ENCODE measurements around the gene GUCA2A. TPM values are rescaled to one million over a fixed set of nuclear protein-coding genes. Genes with fewer than 3 reads are reported as not detected.

Gene GUCA2A
- total RNA-seq, 1 donor from 2014 or later: not detected

- DNase-seq (ENCODE audit: low read depth): peak; percentile 87
These were observed 13.0 kb upstream of the GUCA2A start for GRCh38 chr1:42177541-42177981.

DNA sequence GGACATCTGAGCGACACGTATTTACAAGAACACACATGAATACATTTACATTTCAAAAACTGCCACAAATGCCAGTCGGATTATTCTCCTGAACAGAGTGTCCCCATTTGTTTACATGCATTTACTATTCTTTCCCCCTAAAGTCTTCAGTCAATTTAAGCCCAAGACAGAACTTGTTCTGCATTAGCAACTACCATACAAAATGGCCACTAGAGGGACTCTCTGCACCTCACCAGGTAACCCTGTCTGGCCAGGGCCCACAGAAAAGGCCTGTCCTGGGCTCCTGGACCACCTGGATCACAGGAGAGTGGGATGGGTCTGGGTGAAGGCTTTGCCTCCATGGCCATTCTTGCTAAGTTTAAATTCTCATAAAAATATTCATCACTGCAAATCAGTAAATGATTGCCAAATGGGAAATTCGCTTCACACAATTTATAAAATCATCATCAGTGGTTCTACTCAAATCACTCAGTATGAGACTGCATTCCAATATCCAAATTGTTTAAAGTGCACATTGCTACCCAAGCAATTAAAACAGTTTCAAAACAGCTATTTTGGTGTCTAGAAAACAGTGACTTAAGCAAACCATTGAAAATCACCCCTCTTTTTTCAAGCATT is 12.5 kb upstream of the GUCA2A start:
- peak; percentile 70 for DNase-seq (ENCODE audit: low read depth)

GRCh38 chr1:42175314-42176054 is 10.9 kb upstream of the GUCA2A start:
- DNase-seq (ENCODE audit: low read depth): no peak

GRCh38 chr1:42173961-42174735 is 9.6 kb upstream of the GUCA2A start:
- no peak for DNase-seq (ENCODE audit: low read depth)

GRCh38 chr1:42173155-42173933 is 8.8 kb upstream of the GUCA2A start:
- DNase-seq (ENCODE audit: low read depth): no peak

DNA sequence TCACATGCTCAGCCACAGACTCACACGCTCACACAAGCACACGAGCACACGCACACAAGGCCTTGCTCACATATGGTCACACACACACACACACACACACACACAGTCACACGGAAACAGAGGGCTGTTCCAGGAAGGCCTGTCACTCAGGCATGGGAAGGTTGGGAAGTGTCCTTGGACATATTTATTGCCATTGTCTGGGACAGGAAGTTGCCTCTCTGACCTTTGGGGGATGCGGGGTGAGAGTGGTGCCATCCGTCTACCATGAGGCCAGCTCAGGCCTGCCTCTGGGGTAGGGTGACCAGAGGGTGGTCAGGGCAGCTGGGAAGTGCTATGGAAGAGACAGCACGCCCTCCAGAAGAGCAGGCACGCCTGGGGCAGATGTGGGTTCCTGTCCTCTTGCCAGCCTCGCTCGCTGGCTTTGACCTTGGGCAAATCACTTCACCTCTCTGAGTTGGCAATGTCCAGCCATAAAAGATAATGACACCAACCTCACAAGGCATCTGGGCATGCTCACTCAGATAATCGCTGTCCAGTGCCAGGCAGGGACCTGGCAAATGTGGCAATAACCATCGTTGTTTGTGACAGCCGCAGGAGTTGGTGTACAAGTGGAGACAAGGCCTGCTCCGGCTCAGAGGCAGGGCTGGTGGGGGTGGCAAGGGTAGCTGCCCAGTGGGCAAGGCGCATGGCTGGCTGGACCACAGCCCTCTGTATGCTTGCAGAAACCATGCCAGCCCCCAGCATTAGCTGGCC is 8.0 kb upstream of the GUCA2A start:
- DNase-seq (ENCODE audit: low read depth): no peak

DNA sequence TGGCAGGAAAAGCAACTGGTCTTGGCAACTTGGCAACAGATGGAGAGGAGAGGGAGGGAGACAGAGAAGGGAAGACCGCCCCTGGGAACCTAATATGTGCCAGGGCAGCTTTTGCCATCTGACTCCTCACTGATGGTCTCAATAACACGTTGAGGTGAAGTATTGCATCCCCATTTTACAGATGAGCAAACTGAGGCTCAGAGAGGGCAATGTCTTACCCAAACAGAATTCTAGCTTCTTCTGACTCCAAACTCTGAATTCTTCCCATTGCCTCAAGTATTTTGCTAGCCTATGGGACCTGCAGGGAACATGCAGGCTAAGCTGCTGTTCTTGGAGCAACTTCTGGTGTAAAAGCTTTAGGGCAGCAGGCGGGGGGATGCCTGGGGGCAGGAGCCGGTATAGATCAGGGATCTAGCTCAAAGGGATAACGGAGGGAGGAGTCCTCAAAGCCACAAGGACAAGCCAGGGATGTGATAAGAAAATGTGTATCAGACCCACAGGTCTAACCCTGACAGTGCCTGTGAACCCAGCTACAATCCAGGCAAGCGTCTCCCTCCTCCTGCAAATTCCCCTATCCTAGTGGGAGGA is 7.2 kb upstream of the GUCA2A start:
- DNase-seq (ENCODE audit: low read depth): no peak

DNA sequence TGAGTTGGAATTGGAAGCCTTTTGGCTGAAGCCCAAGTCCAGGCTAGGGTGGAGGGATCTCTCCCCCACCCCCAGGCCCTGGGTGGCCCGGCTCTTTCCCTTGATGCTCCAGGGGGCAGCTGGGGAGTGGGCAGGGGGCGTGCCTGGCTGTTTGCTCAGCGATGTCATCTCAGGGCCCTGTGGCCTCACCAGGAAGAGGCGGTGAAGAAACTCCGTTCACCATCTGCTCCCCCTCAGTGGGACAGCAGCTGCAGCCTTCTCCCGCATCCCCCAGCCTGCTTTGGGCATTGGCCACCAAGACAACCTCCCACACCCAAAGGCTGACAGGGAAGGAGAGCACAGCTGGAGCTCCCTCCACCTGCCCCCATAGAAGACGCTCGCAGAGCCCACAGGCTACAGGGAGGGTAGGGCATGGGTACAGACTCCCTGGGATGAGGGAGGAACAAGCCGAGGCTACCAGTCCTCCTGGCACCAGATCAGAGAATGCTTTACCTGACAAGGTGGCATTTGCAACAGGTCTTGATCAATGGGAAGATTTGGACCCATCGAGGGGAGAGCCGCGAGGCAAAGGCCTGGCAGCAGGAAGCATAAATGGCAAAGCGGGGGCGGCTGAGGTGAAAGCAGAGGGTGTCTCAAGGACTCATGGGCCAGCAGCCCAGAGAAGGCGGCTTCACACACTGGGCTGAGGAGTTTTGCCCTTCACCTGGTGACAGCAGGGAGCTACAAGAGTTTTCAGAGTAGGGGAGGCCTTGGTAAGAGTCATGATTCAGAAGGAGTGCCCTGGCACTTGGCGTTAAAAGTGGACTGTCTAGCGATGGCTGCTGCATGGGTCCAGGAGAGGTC is 6.5 kb upstream of the GUCA2A start:
- DNase-seq (ENCODE audit: low read depth): no peak

DNA sequence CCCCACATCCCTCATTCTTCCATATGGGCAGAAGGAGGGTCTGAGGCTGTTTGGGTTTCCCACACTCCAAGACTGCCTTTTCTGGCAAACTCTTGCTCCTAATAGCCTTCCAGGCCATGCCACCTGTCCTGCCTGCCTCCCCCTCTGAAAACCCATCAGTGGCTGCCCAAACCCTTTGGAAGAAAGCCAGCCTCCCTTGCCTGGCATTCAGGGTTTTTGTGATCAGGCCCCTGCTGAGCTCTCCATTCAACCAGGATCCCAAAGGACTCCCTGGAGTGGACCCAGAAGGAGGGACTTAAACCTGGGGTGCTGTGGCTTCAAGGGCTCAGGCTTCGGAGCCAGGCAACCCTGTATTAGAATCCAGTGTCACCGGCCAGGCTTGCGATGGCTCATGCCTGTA is 4.2 kb upstream of the GUCA2A start:
- no peak for DNase-seq (ENCODE audit: low read depth)

GRCh38 chr1:42168391-42168670 is 3.8 kb upstream of the GUCA2A start:
- no peak for DNase-seq (ENCODE audit: low read depth)

GRCh38 chr1:42167611-42168390 is 3.3 kb upstream of the GUCA2A start:
- DNase-seq (ENCODE audit: low read depth): no peak

GRCh38 chr1:42165511-42166210 is 1.1 kb upstream of the GUCA2A start:
- peak; percentile 78 for DNase-seq (ENCODE audit: low read depth)

GRCh38 chr1:42163536-42164503 is 725 bp downstream of the GUCA2A start:
- DNase-seq (ENCODE audit: low read depth): no peak

DNA sequence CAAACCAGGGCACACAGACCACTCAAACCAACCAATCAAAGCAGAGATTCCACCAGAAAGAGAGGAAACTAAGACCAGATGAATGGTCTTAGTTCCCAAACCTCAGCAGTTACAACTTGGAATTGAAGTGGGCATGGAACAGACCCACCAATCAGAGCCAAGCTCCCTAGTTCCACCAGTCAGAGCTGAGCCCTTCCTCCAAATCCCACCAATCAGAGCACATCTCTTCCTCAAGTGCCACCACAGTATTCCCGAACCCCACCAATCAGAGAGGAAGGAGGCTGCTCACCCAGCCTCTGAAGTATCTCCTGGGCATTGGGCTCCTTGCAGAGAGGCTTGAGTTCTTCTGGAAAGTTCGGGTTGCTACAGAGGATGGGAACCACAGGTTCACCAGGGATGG is 1.4 kb downstream of the GUCA2A start:
- DNase-seq (ENCODE audit: low read depth): no peak

DNA sequence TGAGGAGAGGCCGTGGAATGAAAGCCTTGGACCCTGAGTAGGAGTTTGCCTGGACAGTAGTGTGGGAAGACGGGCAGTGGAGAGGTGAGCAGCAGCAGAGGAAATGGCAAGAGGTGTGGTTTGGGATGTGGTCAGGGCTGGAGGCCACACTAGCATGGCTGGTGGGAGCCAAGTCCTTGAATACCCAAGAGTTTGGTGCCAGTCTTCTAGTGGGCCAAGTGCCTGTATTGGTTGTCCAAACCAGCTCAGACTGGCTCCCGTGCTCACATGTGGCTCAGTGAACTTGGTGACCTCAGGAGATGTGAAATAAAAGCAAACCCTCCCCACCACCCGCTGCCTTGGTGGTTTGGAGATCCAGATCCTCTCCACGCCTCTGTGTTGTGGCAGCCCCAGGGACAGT is 2.4 kb downstream of the GUCA2A start:
- DNase-seq (ENCODE audit: low read depth): no peak

- DNase-seq (ENCODE audit: low read depth): no peak
These were observed 6.4 kb downstream of the GUCA2A start for GRCh38 chr1:42158189-42158588.

DNA sequence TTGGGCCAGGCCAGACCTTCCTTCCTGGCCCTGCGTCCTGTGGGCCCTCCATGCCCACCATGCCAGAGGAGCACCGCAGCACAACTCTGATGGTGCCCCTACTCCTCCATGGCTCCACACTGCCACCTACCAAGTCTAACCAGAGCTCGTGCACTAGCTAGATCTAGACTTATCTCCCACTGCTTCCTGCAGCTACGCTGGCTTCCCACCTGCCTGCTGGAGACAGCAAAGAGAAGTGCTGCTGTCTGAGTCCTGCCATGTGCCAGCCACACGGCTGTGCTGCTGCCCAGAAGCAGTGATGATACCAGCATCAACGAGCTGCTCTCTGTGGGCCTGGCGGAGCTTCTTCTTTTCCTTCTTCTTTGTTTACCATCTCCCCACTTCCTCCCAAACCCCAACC is 6.9 kb downstream of the GUCA2A start:
- no peak for DNase-seq (ENCODE audit: low read depth)

DNA sequence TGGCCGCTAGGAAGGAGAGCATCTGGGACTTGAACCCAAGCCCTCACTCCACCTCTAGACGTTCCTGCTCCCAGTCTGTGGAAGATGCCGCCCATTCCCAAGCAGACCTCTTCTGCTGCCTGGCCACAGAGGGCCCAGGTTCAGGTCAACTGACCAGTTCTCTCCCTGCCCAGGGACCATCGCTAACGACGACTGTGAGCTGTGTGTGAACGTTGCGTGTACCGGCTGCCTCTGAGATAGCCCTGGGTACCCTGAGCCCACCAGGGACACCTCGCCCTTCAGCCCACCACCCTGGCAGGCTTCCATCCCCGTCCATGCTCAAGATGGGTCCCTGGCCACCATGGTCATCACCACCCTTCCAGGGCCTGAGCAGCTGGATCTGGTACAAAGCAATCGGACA is 9.2 kb downstream of the GUCA2A start:
- DNase-seq (ENCODE audit: low read depth): no peak

Data from renal cortical epithelial cell (primary cell).